Measurements from ENCODE around the gene DMC1. TPM values are rescaled to one million over a fixed set of nuclear protein-coding genes. Genes with fewer than 3 reads are reported as not detected.
"Not testable (repeated sequence)": the region's sequence is repeated elsewhere in the genome, so short reads cannot be mapped to it uniquely, and the experiment has no call there.

DMC1 gene
- total RNA-seq, 1 experiment from 2014 or later = 6.8 TPM

- H3K27ac Mint-ChIP-seq = no peak overlapping the region
- Histone ChIP-seq H3K9ac (ENCODE audit: extremely low read depth, insufficient read length, low read length) (no peak overlapping the region), H3K79me1 (ENCODE audit: insufficient read depth, low read depth, low read length, poor library complexity, severe bottlenecking) (no peaks in the 10 kb centered on the region), H4K8ac (replicated peaks; ENCODE audit: insufficient read length, low read depth, low read length) (no peak overlapping the region), H3K27ac (ENCODE audit: insufficient read length, low read depth, low read length) (no peak overlapping the region), H2BK5ac (ENCODE audit: insufficient read length, low read length) (no peak overlapping the region), H4K91ac (ENCODE audit: insufficient read length, low read depth, low read length) (no peak overlapping the region), H3K23ac (ENCODE audit: insufficient read length, low read depth, low read length) (no peak overlapping the region), H3K56ac (ENCODE audit: insufficient read length, low read depth, low read length) (no peak overlapping the region), H2BK15ac (ENCODE audit: low read depth, low read length) (no peak overlapping the region), H3K4me1 (ENCODE audit: insufficient read depth, low read length) (no peaks in the 10 kb centered on the region), H3T11ph (ENCODE audit: low read length) (no peak overlapping the region), H3K27me3 (ENCODE audit: insufficient read depth, low read length) (no peaks in the 10 kb centered on the region; the same call in 1 of the 2 replicates), H3K23me2 (ENCODE audit: insufficient read length, low read depth, low read length, poor library complexity, severe bottlenecking) (peaks cover 9% of the 10 kb centered on the region), H3K18ac (ENCODE audit: insufficient read length, low read depth, low read length) (no peak overlapping the region), H2BK120ac (ENCODE audit: low read depth, low read length, poor library complexity, severe bottlenecking) (no peak overlapping the region), H3K4ac (ENCODE audit: low read depth, low read length) (no peak overlapping the region), H4K5ac (ENCODE audit: insufficient read length, low read depth, low read length) (no peak overlapping the region), H2BK20ac (ENCODE audit: low read depth, low read length, poor library complexity, severe bottlenecking) (no peak overlapping the region), H3K4me2 (ENCODE audit: insufficient read depth, insufficient read length, low read length) (no peak overlapping the region), H3K79me2 (ENCODE audit: insufficient read depth, low read length) (no peaks in the 10 kb centered on the region), H3K9me3 (ENCODE audit: control insufficient read depth, low read depth, low read length) (no peaks in the 10 kb centered on the region), H2BK12ac (ENCODE audit: insufficient read length, low read depth, low read length) (no peak overlapping the region), H4K20me1 (ENCODE audit: control insufficient read depth, insufficient read depth, insufficient read length) (peaks cover 3% of the 10 kb centered on the region), H2AFZ (ENCODE audit: low read length) (no peak overlapping the region), H3K14ac (ENCODE audit: insufficient read depth, low read length) (no peak overlapping the region), H2AK5ac (ENCODE audit: insufficient read length, low read length) (no peak overlapping the region)
- TF ChIP-seq CTCF (conservative IDR thresholded peaks at IDR 0.05) = no peak
- no peaks in the 10 kb centered on the region for H3K9me3 Mint-ChIP-seq
- no peak overlapping the region for H3K4me3 Mint-ChIP-seq
- H3K27me3 Mint-ChIP-seq (ENCODE audit: low read depth) = peaks cover 29% of the 10 kb centered on the region
- WGBS (ENCODE audit: extremely low coverage, insufficient read length, low lambda C conversion rate) = no CpG with 5 or more reads among the region's 11 CpGs
- DNase-seq = peak; percentile 20
- peaks cover 10 to 25% of the 10 kb centered on the region in 2 experiments for H3K4me1 Mint-ChIP-seq
- no peaks in the 10 kb centered on the region for H3K36me3 Mint-ChIP-seq (ENCODE audit: insufficient read depth in 1 of 3, low read depth in 3 of 3)
Observed at GRCh38 chr22:38471237-38471636, 98.7 kb downstream of the DMC1 start.

GRCh38 chr22:38470179-38470578, 99.8 kb downstream of the DMC1 start:
- H3K9me3 ChIP-seq (ENCODE audit: control insufficient read depth, low read depth, low read length); H3K27ac Mint-ChIP-seq; H3K18ac ChIP-seq (ENCODE audit: insufficient read length, low read depth, low read length); H3K36me3 Mint-ChIP-seq (ENCODE audit: insufficient read depth in 1 of 3, low read depth in 3 of 3); DNase-seq; H3K4ac ChIP-seq (ENCODE audit: low read depth, low read length); H3K27me3 ChIP-seq (ENCODE audit: insufficient read depth, low read length); H3K4me1 ChIP-seq (ENCODE audit: insufficient read depth, low read length); H3K79me1 ChIP-seq (ENCODE audit: insufficient read depth, low read depth, low read length, poor library complexity, severe bottlenecking); H4K5ac ChIP-seq (ENCODE audit: insufficient read length, low read depth, low read length); H3K23me2 ChIP-seq (ENCODE audit: insufficient read length, low read depth, low read length, poor library complexity, severe bottlenecking); H3K79me2 ChIP-seq (ENCODE audit: insufficient read depth, low read length); H4K8ac ChIP-seq (replicated peaks; ENCODE audit: insufficient read length, low read depth, low read length); H4K20me1 ChIP-seq (ENCODE audit: control insufficient read depth, insufficient read depth, insufficient read length); H3K27ac ChIP-seq (ENCODE audit: insufficient read length, low read depth, low read length); H2BK120ac ChIP-seq (ENCODE audit: low read depth, low read length, poor library complexity, severe bottlenecking); H2BK12ac ChIP-seq (ENCODE audit: insufficient read length, low read depth, low read length); H2BK15ac ChIP-seq (ENCODE audit: low read depth, low read length); H3K4me2 ChIP-seq (ENCODE audit: insufficient read depth, insufficient read length, low read length); H4K91ac ChIP-seq (ENCODE audit: insufficient read length, low read depth, low read length); H3K56ac ChIP-seq (ENCODE audit: insufficient read length, low read depth, low read length); H3K14ac ChIP-seq (ENCODE audit: insufficient read depth, low read length); H3K9me3 Mint-ChIP-seq; H2AFZ ChIP-seq (ENCODE audit: low read length); H3K23ac ChIP-seq (ENCODE audit: insufficient read length, low read depth, low read length); H2AK5ac ChIP-seq (ENCODE audit: insufficient read length, low read length); H3K4me3 Mint-ChIP-seq; H3K9ac ChIP-seq (ENCODE audit: extremely low read depth, insufficient read length, low read length); H3T11ph ChIP-seq (ENCODE audit: low read length); H2BK20ac ChIP-seq (ENCODE audit: low read depth, low read length, poor library complexity, severe bottlenecking); H2BK5ac ChIP-seq (ENCODE audit: insufficient read length, low read length): not testable (repeated sequence)
- WGBS (ENCODE audit: extremely low coverage, insufficient read length, low lambda C conversion rate) = no CpG with 5 or more reads among the region's 10 CpGs
- Mint-ChIP-seq H3K4me1 (peaks cover 14 to 29% of the 10 kb centered on the region in 2 experiments), H3K27me3 (ENCODE audit: low read depth) (peaks cover 40% of the 10 kb centered on the region)
